H9 (cell line): ENCODE measurements around the gene ARPC5L. TPM values are rescaled to one million over a fixed set of nuclear protein-coding genes. Genes with fewer than 3 reads are reported as not detected.

Source experiments
- DNase-seq: peaks from one replicate; pipeline ENCODE4 v3.0.0-alpha.2; 2017
- H2AFZ ChIP-seq: one replicate; pipeline ENCODE4 v1.6.1; 2013; ENCODE audit warnings: mild to moderate bottlenecking, low read length, control low read depth, moderate library complexity
- H2AK5ac ChIP-seq: 2 replicates; pipeline ENCODE4 v1.6.1; 2013; ENCODE audit warnings: low read length, control low read depth, mixed read lengths; ENCODE audit not compliant: insufficient read length
- H2BK120ac ChIP-seq: one replicate; pipeline ENCODE4 v1.6.1; 2013; ENCODE audit warnings: low read depth, mild to moderate bottlenecking, low read length, control low read depth, inconsistent platforms; ENCODE audit not compliant: poor library complexity, severe bottlenecking
- H2BK12ac ChIP-seq: 2 replicates; pipeline ENCODE4 v1.6.1; 2013; ENCODE audit warnings: low read length, control low read depth, mixed read lengths, low read depth; ENCODE audit not compliant: insufficient read length
- H2BK15ac ChIP-seq: 2 replicates; pipeline ENCODE4 v1.6.1; 2013; ENCODE audit warnings: low read depth, low read length, control low read depth
- H2BK20ac ChIP-seq: one replicate; pipeline ENCODE4 v1.6.1; 2013; ENCODE audit warnings: low read depth, mild to moderate bottlenecking, low read length, control low read depth, inconsistent platforms; ENCODE audit not compliant: poor library complexity, severe bottlenecking
- H2BK5ac ChIP-seq: 2 replicates; pipeline ENCODE4 v1.6.1; 2013; ENCODE audit warnings: low read length, control low read depth, mixed read lengths; ENCODE audit not compliant: insufficient read length
- H3K14ac ChIP-seq: 2 replicates; pipeline ENCODE4 v1.6.1; 2013; ENCODE audit warnings: low read length, control low read depth; ENCODE audit not compliant: insufficient read depth
- H3K18ac ChIP-seq: 2 replicates; pipeline ENCODE4 v1.6.1; 2013; ENCODE audit warnings: low read depth, mild to moderate bottlenecking, mixed read lengths, low read length, control low read depth; ENCODE audit not compliant: insufficient read length
- H3K23ac ChIP-seq: 2 replicates; pipeline ENCODE4 v1.6.1; 2013; ENCODE audit warnings: low read length, control low read depth, mixed read lengths, low read depth; ENCODE audit not compliant: insufficient read length
- H3K23me2 ChIP-seq: 2 replicates; pipeline ENCODE4 v1.6.1; 2013; ENCODE audit warnings: low read depth, mild to moderate bottlenecking, mixed read lengths, low read length, control low read depth; ENCODE audit not compliant: insufficient read length, poor library complexity, severe bottlenecking
- H3K27ac ChIP-seq: 2 replicates; pipeline ENCODE4 v1.5.1; 2013; ENCODE audit warnings: low read length, control low read depth, mixed read lengths, low read depth; ENCODE audit not compliant: insufficient read length
- H3K27me3 ChIP-seq: 2 replicates; pipeline ENCODE4 v1.6.1; 2013; ENCODE audit warnings: low read length, control low read depth, inconsistent platforms; ENCODE audit not compliant: insufficient read depth
- H3K4ac ChIP-seq: 2 replicates; pipeline ENCODE4 v1.6.1; 2013; ENCODE audit warnings: low read depth, mild to moderate bottlenecking, control low read depth, inconsistent platforms, low read length, moderate library complexity
- H3K4me1 ChIP-seq: 2 replicates; pipeline ENCODE4 v1.6.1; 2013; ENCODE audit warnings: low read length, control low read depth, inconsistent platforms; ENCODE audit not compliant: insufficient read depth
- H3K4me2 ChIP-seq: 2 replicates; pipeline ENCODE4 v1.6.1; 2013; ENCODE audit warnings: low read length, control low read depth, mixed read lengths; ENCODE audit not compliant: insufficient read length, insufficient read depth
- H3K56ac ChIP-seq: 2 replicates; pipeline ENCODE4 v1.6.1; 2013; ENCODE audit warnings: low read depth, mild to moderate bottlenecking, mixed read lengths, low read length, control low read depth; ENCODE audit not compliant: insufficient read length
- H3K79me1 ChIP-seq: 2 replicates; pipeline ENCODE4 v1.6.1; 2013; ENCODE audit warnings: low read depth, mild to moderate bottlenecking, moderate library complexity, low read length, control low read depth, inconsistent platforms; ENCODE audit not compliant: insufficient read depth, poor library complexity, severe bottlenecking
- H3K79me2 ChIP-seq: 2 replicates; pipeline ENCODE4 v1.6.1; 2013; ENCODE audit warnings: low read length, control low read depth, inconsistent platforms; ENCODE audit not compliant: insufficient read depth
- H3K9ac ChIP-seq: 2 replicates; pipeline ENCODE4 v1.6.1; 2013; ENCODE audit warnings: low read length, control low read depth, mixed read lengths; ENCODE audit not compliant: insufficient read length; ENCODE audit errors: extremely low read depth
- H3K9me3 ChIP-seq: one replicate; pipeline ENCODE4 v1.6.1; 2013; ENCODE audit warnings: low read depth, low read length, inconsistent platforms; ENCODE audit not compliant: control insufficient read depth
- H3T11ph ChIP-seq: one replicate; pipeline ENCODE4 v1.6.1; 2013; ENCODE audit warnings: mild to moderate bottlenecking, low read length, control low read depth, inconsistent platforms
- H4K20me1 ChIP-seq: one replicate; pipeline ENCODE4 v1.6.1; 2013; ENCODE audit not compliant: control insufficient read depth, insufficient read length, insufficient read depth
- H4K5ac ChIP-seq: 2 replicates; pipeline ENCODE4 v1.6.1; 2013; ENCODE audit warnings: low read depth, mild to moderate bottlenecking, mixed read lengths, low read length, control low read depth; ENCODE audit not compliant: insufficient read length
- H4K8ac ChIP-seq: replicated peaks from 2 replicates; pipeline ENCODE4 v1.6.1; 2013; ENCODE audit warnings: low read length, control low read depth, mixed read lengths, low read depth; ENCODE audit not compliant: insufficient read length
- H4K91ac ChIP-seq: 2 replicates; pipeline ENCODE4 v1.6.1; 2013; ENCODE audit warnings: low read depth, mild to moderate bottlenecking, moderate library complexity, mixed read lengths, low read length, control low read depth; ENCODE audit not compliant: insufficient read length
- H3K27ac Mint-ChIP-seq, 3 experiments: 2 replicates in 2 of 3; 3 replicates in 1 of 3; pipeline ENCODE4 v1.8.0; 2020 to 2021; ENCODE audit warnings: mixed read lengths in 3 of 3, mild to moderate bottlenecking in 1 of 3, moderate library complexity in 1 of 3
- H3K27me3 Mint-ChIP-seq: 2 replicates; pipeline ENCODE4 v1.8.0; 2021; ENCODE audit warnings: low read depth, mild to moderate bottlenecking, moderate library complexity, mixed read lengths
- H3K36me3 Mint-ChIP-seq, 3 experiments: 2 replicates in 2 of 3; 3 replicates in 1 of 3; pipeline ENCODE4 v1.8.0; 2020 to 2021; ENCODE audit warnings: low read depth in 3 of 3, mixed read lengths in 3 of 3; ENCODE audit not compliant: insufficient read depth in 1 of 3
- H3K4me1 Mint-ChIP-seq, 2 experiments: 2 replicates each; pipeline ENCODE4 v1.8.0; 2020; ENCODE audit warnings: mixed read lengths in 2 of 2
- H3K4me3 Mint-ChIP-seq, 2 experiments: 2 replicates in 1 of 2; 3 replicates in 1 of 2; pipeline ENCODE4 v1.8.0; 2020 to 2021; ENCODE audit warnings: mild to moderate bottlenecking in 2 of 2, mixed read lengths in 2 of 2, moderate library complexity in 1 of 2
- H3K9me3 Mint-ChIP-seq, 2 experiments: 2 replicates in 1 of 2; 3 replicates in 1 of 2; pipeline ENCODE4 v1.8.0; 2020; ENCODE audit warnings: mild to moderate bottlenecking in 2 of 2, mixed read lengths in 2 of 2, moderate library complexity in 1 of 2
- WGBS: extraction: QIAGEN DNeasy Blood & Tissue Kit; methylation state at CpG from one replicate; pipeline ENCODE4 v1.1.7; 2013; ENCODE audit warnings: missing lambda C conversion rate, low lambda C conversion rate, mixed read lengths; ENCODE audit not compliant: insufficient read length; ENCODE audit errors: extremely low coverage; 5-methylcytosine and 5-hydroxymethylcytosine counted together
- total RNA-seq: library from RNA; stranded (reverse); gene quantifications from 2 replicates; pipeline ENCODE4 v1.2.1, GENCODE V29; 2021
- TF ChIP-seq, protein P1 (sequence below): fragments of 200-600 bp; sonication (generic); conservative IDR thresholded peaks from 3 replicates; pipeline ENCODE4 v1.8.0; 2021; ENCODE audit warnings: antibody characterized with exemption, mild to moderate bottlenecking

ARPC5L gene
- total RNA-seq, 1 experiment from 2014 or later: 67.7 TPM

DNA sequence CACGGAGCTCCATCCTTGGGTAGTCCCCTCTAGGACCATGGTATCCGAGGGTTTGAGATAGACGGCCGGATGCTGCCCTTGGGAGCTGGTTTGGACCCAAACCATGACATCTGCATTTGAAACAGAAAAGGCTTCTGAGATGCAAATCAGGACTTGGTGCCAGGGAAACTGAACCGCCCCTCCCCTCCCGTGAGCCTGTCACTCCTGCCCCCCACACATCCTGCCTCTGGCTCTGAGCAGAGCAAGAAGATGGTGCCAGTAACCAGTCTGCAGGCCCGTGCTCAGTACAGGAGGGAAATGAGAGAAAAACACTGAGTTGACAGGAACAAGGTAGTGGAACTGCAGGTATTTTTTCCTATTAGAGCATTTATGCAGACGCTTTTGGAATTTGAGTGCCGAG is 18.6 kb downstream of the ARPC5L start:
- no peaks in the 10 kb centered on the region for H3K79me1 ChIP-seq
- Mint-ChIP-seq H3K27me3 (no peaks in the 10 kb centered on the region), H3K9me3 (no peaks in the 10 kb centered on the region), H3K4me3 (peak overlapping the region in 1 of 2 experiments; percentile 15; a peak in 2 of 5 replicates), H3K4me1 (peaks cover 49 to 50% of the 10 kb centered on the region in 2 experiments), H3K27ac (peak overlapping the region in 1 of 3 experiments; percentile 83; a peak in 2 of 7 replicates), H3K36me3 (peaks cover 12 to 45% (median 39%) of the 10 kb centered on the region in 3 experiments)
- H3K27ac ChIP-seq: no peak overlapping the region
- H3K14ac ChIP-seq: no peak overlapping the region
- no peak overlapping the region for H4K5ac ChIP-seq
- H2BK120ac ChIP-seq: no peak overlapping the region
- no peaks in the 10 kb centered on the region for H4K20me1 ChIP-seq
- TF ChIP-seq, protein P1, sequence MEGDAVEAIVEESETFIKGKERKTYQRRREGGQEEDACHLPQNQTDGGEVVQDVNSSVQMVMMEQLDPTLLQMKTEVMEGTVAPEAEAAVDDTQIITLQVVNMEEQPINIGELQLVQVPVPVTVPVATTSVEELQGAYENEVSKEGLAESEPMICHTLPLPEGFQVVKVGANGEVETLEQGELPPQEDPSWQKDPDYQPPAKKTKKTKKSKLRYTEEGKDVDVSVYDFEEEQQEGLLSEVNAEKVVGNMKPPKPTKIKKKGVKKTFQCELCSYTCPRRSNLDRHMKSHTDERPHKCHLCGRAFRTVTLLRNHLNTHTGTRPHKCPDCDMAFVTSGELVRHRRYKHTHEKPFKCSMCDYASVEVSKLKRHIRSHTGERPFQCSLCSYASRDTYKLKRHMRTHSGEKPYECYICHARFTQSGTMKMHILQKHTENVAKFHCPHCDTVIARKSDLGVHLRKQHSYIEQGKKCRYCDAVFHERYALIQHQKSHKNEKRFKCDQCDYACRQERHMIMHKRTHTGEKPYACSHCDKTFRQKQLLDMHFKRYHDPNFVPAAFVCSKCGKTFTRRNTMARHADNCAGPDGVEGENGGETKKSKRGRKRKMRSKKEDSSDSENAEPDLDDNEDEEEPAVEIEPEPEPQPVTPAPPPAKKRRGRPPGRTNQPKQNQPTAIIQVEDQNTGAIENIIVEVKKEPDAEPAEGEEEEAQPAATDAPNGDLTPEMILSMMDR: no peak
- peak overlapping the region; percentile 15 for H3K4me2 ChIP-seq
- no peaks in the 10 kb centered on the region for H3K23me2 ChIP-seq
- no peaks in the 10 kb centered on the region for H3K27me3 ChIP-seq
- WGBS: no CpG with 5 or more reads among the region's 9 CpGs
- peak; percentile 82 for DNase-seq
- no peak overlapping the region for H3K18ac ChIP-seq
- no peak overlapping the region for H2AK5ac ChIP-seq
- peaks cover 14% of the 10 kb centered on the region for H3K4me1 ChIP-seq
- H3K79me2 ChIP-seq: no peaks in the 10 kb centered on the region
- H4K8ac ChIP-seq: no peak overlapping the region
- no peak overlapping the region for H2AFZ ChIP-seq
- H2BK5ac ChIP-seq: no peak overlapping the region
- no peak overlapping the region for H3K9ac ChIP-seq
- no peak overlapping the region for H3K4ac ChIP-seq
- no peak overlapping the region for H4K91ac ChIP-seq
- H3T11ph ChIP-seq: no peak overlapping the region
- H3K23ac ChIP-seq: no peak overlapping the region
- H2BK15ac ChIP-seq: no peak overlapping the region
- no peak overlapping the region for H2BK20ac ChIP-seq
- no peak overlapping the region for H2BK12ac ChIP-seq
- H3K9me3 ChIP-seq: no peaks in the 10 kb centered on the region
- no peak overlapping the region for H3K56ac ChIP-seq
